Fibroblast of skin of scalp (primary cell): ENCODE data around the gene FZD4.

Experiments
- DNase-seq: peaks from one replicate; pipeline ENCODE4 v3.0.0-alpha.2; 2013

The FZD4 gene

GRCh38 chr11:86906198-86906597 lies 49.0 kb downstream of the FZD4 start:
- DNase-seq: no peak

GRCh38 chr11:86905252-86905651 lies 49.9 kb downstream of the FZD4 start:
- no peak for DNase-seq

DNA sequence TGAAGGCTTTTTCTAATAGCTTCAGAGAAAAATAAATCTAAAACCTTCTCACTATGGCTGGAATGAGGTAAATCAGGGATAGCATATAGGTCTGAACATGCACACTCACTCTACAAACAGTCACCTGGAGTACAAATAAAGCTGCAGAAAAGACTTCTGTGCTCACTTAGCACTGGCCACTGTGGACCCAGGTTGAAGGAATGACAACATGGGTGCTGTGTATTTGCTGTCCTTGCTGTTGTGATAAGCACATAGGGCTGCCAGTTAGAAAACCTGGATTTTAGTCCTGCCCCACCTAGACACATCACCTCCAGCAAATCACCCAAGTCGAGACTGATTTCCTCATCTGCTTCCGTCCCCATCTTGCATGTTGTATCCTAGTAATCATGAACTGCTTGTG lies 51.2 kb downstream of the FZD4 start:
- no peak for DNase-seq

DNA sequence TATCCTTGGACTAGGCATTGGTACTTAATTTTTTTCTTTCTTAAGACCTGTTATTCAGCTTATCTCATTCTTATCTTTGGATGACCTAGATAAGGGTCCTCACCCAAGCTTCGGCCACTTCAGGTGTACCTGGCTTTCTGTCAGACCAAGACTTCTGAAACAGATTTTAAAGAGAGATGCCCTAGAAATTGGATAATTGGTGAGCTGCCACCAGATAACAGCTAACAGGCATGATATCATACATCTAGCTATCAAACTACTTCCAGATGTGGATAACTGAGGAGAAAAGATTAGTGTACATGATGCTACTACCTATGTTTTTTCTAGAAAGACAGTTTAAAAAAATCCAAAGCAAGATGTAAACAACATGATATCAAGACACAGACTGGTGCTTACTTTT lies 52.9 kb downstream of the FZD4 start:
- DNase-seq: no peak

GRCh38 chr11:86901599-86901998 lies 53.6 kb downstream of the FZD4 start:
- DNase-seq: no peak

DNA sequence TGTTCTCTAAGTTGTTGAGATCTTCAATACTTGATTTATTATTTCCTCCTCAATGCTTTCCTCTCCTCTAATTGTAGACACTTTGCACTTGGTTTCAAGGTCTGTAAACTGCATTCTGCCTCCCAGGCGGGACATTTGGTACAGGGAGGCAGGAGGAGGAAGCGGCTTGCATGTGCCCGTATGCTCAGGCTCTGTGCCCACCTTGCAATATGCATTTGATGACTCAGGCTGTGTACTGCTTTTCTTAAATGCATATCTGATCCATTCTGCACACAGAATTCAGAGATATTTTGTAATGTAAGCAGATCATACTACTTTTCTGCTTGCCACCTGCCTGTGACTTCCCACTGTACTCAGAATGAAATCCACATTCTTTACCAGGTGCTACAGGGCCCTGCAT lies 55.0 kb downstream of the FZD4 start:
- no peak for DNase-seq

GRCh38 chr11:86898689-86899088 lies 56.5 kb downstream of the FZD4 start:
- no peak for DNase-seq

DNA sequence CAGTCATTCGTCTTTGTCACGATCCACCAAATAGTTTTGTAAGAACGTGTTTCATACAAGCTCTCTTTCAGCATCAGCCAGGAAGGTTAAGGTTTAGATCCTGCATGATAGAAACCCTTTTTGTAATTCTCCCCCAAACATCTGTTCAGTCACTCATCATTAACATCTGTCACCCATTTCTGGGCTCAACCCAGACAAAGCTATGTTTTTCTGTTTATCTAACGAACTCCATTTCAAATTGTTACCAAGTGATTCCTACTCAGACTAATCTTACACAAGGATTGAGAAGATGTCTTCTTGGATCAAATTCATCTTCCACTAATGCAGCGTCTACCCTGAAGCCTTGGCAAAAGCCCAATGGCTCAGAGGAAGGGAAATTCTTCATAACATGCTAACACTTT lies 58.8 kb downstream of the FZD4 start:
- DNase-seq: peak; percentile 87
